Liver (tissue), 9 donors: ENCODE results near the gene GATD1. TPM values are rescaled to one million over a fixed set of nuclear protein-coding genes. Genes with fewer than 3 reads are reported as not detected.

ENCODE experiments used
- DNase-seq: peaks from one replicate; pipeline ENCODE4 v3.0.0-alpha.2; 2017; ENCODE audit warnings: low spot score
- H3K27ac ChIP-seq, 2 donors: one replicate each; pipeline ENCODE4 v1.7.0; 2013; ENCODE audit warnings: inconsistent platforms in 2 of 2, low read length in 2 of 2, control low read depth in 1 of 2, low read depth in 1 of 2, mild to moderate bottlenecking in 1 of 2
- H3K27me3 ChIP-seq, 4 donors: one replicate each; pipeline versions ENCODE4 v1.6.1 to v1.7.0; 2013; ENCODE audit warnings: low read length in 3 of 4, inconsistent platforms in 1 of 4, mild to moderate bottlenecking in 1 of 4, moderate library complexity in 1 of 4; ENCODE audit not compliant: control insufficient read depth in 4 of 4, insufficient read depth in 4 of 4
- H3K36me3 ChIP-seq, 4 donors: one replicate each; pipeline versions ENCODE4 v1.6.1 to v1.7.0; 2013; ENCODE audit warnings: low read length in 3 of 4, mild to moderate bottlenecking in 3 of 4, low read depth in 1 of 4, moderate library complexity in 1 of 4; ENCODE audit not compliant: control insufficient read depth in 4 of 4, insufficient read depth in 3 of 4
- H3K4me1 ChIP-seq, 4 donors: one replicate each; pipeline versions ENCODE4 v1.6.1 to v1.7.0; 2013; ENCODE audit warnings: low read length in 3 of 4, mild to moderate bottlenecking in 3 of 4, moderate library complexity in 1 of 4; ENCODE audit not compliant: control insufficient read depth in 4 of 4, insufficient read depth in 4 of 4
- H3K4me3 ChIP-seq, 3 donors: one replicate each; pipeline versions ENCODE4 v1.6.1 to v1.7.0; 2013; ENCODE audit warnings: low read length in 3 of 3, control low read depth in 1 of 3, low read depth in 1 of 3, mild to moderate bottlenecking in 1 of 3
- H3K9ac ChIP-seq, 2 donors: one replicate each; pipeline ENCODE4 v1.7.0; 2013; ENCODE audit warnings: low read length in 2 of 2, mild to moderate bottlenecking in 2 of 2, moderate library complexity in 2 of 2, control low read depth in 1 of 2, low read depth in 1 of 2
- H3K9me3 ChIP-seq, 4 donors: one replicate each; pipeline versions ENCODE4 v1.6.1 to v1.7.0; 2013; ENCODE audit warnings: low read length in 3 of 4; ENCODE audit not compliant: control insufficient read depth in 4 of 4
- EGR1 ChIP-seq, 2 donors: IDR thresholded peaks; 2 replicates each; pipeline ENCODE4 v1.6.1; 2016 to 2018; ENCODE audit warnings: antibody characterized with exemption in 2 of 2, low read depth in 2 of 2
- FOXA1 ChIP-seq: IDR thresholded peaks from 2 replicates; pipeline ENCODE4 v1.6.1; 2016; ENCODE audit warnings: antibody characterized with exemption
- FOXA2 ChIP-seq: IDR thresholded peaks from 2 replicates; pipeline ENCODE4 v1.6.1; 2016; ENCODE audit warnings: antibody characterized with exemption
- GABPA ChIP-seq, 2 donors: IDR thresholded peaks in 1 of 2; conservative IDR thresholded peaks in 1 of 2; 2 replicates each; pipeline ENCODE4 v1.6.1; 2016; ENCODE audit warnings: antibody characterized with exemption in 2 of 2, mild to moderate bottlenecking in 1 of 2, moderate library complexity in 1 of 2
- HNF4A ChIP-seq, 2 donors: conservative IDR thresholded peaks; 2 replicates each; pipeline ENCODE4 v1.6.1; 2016; ENCODE audit warnings: antibody characterized with exemption in 2 of 2, mild to moderate bottlenecking in 2 of 2
- HNF4G ChIP-seq: IDR thresholded peaks from 2 replicates; pipeline ENCODE4 v1.6.1; 2016; ENCODE audit warnings: antibody characterized with exemption
- JUND ChIP-seq, 2 donors: IDR thresholded peaks; 2 replicates each; pipeline ENCODE4 v1.6.1; 2016; ENCODE audit warnings: antibody characterized with exemption in 2 of 2
- NR2F2 ChIP-seq: IDR thresholded peaks from 2 replicates; pipeline ENCODE4 v1.6.1; 2016; ENCODE audit warnings: antibody characterized with exemption
- RAD21 ChIP-seq, 2 donors: IDR thresholded peaks; 2 replicates each; pipeline ENCODE4 v1.6.1; 2016; ENCODE audit warnings: antibody characterized with exemption in 2 of 2, mild to moderate bottlenecking in 2 of 2
- RXRA ChIP-seq, 2 donors: IDR thresholded peaks; 2 replicates each; pipeline ENCODE4 v1.6.1; 2017 to 2018; ENCODE audit warnings: antibody characterized with exemption in 2 of 2, mild to moderate bottlenecking in 1 of 2
- SP1 ChIP-seq: IDR thresholded peaks from 2 replicates; pipeline ENCODE4 v1.6.1; 2018; ENCODE audit warnings: antibody characterized with exemption, mild to moderate bottlenecking
- TAF1 ChIP-seq: conservative IDR thresholded peaks from 2 replicates; pipeline ENCODE4 v1.6.1; 2016; ENCODE audit warnings: antibody characterized with exemption, mild to moderate bottlenecking
- YY1 ChIP-seq: IDR thresholded peaks from 2 replicates; pipeline ENCODE4 v1.6.1; 2016; ENCODE audit warnings: antibody characterized with exemption, mild to moderate bottlenecking
- WGBS: extraction: QIAGEN DNeasy Blood & Tissue Kit; methylation state at CpG from one replicate; pipeline ENCODE4 v1.1.7; 2013; 5-methylcytosine and 5-hydroxymethylcytosine counted together
- polyA plus RNA-seq, 2 donors: library from polyadenylated mRNA; stranded (reverse) in 1 of 2; unstranded in 1 of 2; fragments of 200-250 nt in 1 of 2; fragments of >200 nt in 1 of 2; fragmentation: Nextera tagmentation in 1 of 2; extraction: Ambion mirVana in 1 of 2; gene quantifications; one replicate each; pipeline versions ENCODE4 v1.2.1 to v1.2.3, GENCODE V29; 2013 to 2015
- total RNA-seq, 2 donors: library from RNA; depleted of rRNA; stranded (reverse); fragments of >200 nt; gene quantifications; one replicate each; pipeline ENCODE4 v1.2.3, GENCODE V29; 2014
- TF ChIP-seq, protein P1 (sequence below): IDR thresholded peaks from 2 replicates; pipeline ENCODE4 v1.6.1; 2016; ENCODE audit warnings: antibody characterized with exemption
- TF ChIP-seq, protein P2 (sequence below): IDR thresholded peaks from 2 replicates; pipeline ENCODE4 v1.6.1; 2016; ENCODE audit warnings: antibody characterized with exemption, mild to moderate bottlenecking
- TF ChIP-seq, protein P3 (sequence below): IDR thresholded peaks from 2 replicates; pipeline ENCODE4 v1.6.1; 2016; ENCODE audit warnings: antibody characterized with exemption
- TF ChIP-seq, protein P4 (sequence below): IDR thresholded peaks from 2 replicates; pipeline ENCODE4 v1.6.1; 2016; ENCODE audit warnings: antibody characterized with exemption
- donor health status: healthy.
- donor health status: healthy.
- donor health status: healthy.
- donor health status: healthy.
- donor health status: healthy.

Gene GATD1
- total and polyA plus RNA-seq, 4 donors = 22.7 to 37.2 (median 24.6) TPM

GRCh38 chr11:816433-816779 lies 39.1 kb upstream of the GATD1 start:
- peaks cover 4 to 27% (median 18%) of the 10 kb centered on the region in 4 donors for H3K4me1 ChIP-seq
- TF ChIP-seq TAF1 (no peak), RAD21 (IDR thresholded peaks at IDR 0.05) (no peak), SP1 (no peak), EGR1 (IDR thresholded peaks at IDR 0.05; ENCODE audit: low read depth in 2 of 2) (no peak), JUND (IDR thresholded peaks at IDR 0.05) (no peak), FOXA2 (no peak), HNF4A (conservative IDR thresholded peaks at IDR 0.05) (no peak)
- TF ChIP-seq, protein P1, sequence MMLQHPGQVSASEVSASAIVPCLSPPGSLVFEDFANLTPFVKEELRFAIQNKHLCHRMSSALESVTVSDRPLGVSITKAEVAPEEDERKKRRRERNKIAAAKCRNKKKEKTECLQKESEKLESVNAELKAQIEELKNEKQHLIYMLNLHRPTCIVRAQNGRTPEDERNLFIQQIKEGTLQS = no peak
- no peak overlapping the region for H3K4me3 ChIP-seq
- 84% methylated on average over 11 of the region's 11 CpGs for WGBS
- no peak for DNase-seq
- no peaks in the 10 kb centered on the region for H3K9me3 ChIP-seq
- H3K27me3 ChIP-seq = no peaks in the 10 kb centered on the region
- H3K9ac ChIP-seq = no peak overlapping the region
- H3K27ac ChIP-seq = no peak overlapping the region
- H3K36me3 ChIP-seq = peaks cover 3 to 23% (median 18%) of the 10 kb centered on the region in 4 donors

DNA sequence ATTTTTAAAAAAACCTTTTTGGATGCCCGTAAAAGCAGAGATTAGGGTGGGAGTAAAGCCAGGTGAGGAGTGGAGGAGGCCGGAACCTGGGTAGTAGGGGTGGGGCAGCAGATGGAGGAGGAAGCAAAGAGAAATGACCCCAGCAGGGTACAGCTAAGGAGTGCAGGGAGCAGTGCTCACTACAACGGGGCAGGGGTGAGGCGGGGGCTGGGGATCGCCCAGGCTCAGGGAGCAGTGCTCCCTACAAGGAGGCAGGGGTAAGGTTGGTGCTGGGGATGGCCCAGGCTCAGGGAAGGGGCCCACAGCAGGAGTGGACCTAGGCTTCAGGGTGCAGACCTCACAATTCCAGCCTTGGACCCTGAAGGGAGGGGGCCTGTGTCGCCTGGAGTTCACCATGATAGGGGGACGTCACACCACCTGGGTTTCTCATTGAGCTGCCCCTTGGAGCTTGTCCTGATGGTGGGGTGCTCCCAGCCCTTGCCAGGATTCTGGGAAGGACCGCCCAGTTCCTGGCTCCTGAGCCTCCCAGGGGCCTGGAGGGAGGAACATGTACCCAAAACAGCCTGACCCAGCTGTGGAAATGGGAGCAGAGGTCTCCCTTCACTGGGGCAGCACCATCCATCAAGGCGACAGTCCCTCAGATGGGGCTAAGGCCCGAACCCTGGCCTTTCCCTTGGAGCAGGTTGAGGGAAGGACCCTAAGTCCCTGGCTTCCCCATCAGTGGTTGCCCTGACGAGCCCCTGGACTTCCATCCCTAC lies 38.6 kb upstream of the GATD1 start:
- H3K36me3 ChIP-seq = peaks cover 5 to 23% (median 19%) of the 10 kb centered on the region in 4 donors
- 91% methylated on average over 11 of the region's 11 CpGs for WGBS
- H3K9ac ChIP-seq = no peak overlapping the region
- no peak overlapping the region for H3K4me3 ChIP-seq
- H3K4me1 ChIP-seq = peaks cover 4 to 27% (median 19%) of the 10 kb centered on the region in 4 donors
- TF ChIP-seq RXRA (IDR thresholded peaks at IDR 0.05) (no peak), TAF1 (no peak), FOXA1 (no peak), EGR1 (IDR thresholded peaks at IDR 0.05; ENCODE audit: low read depth in 2 of 2) (no peak), GABPA (IDR thresholded peaks at IDR 0.05 in 1 of 2, conservative IDR thresholded peaks at IDR 0.05 in 1 of 2) (no peak), JUND (IDR thresholded peaks at IDR 0.05) (no peak), HNF4G (no peak), SP1 (no peak), RAD21 (IDR thresholded peaks at IDR 0.05) (no peak), YY1 (no peak), HNF4A (conservative IDR thresholded peaks at IDR 0.05) (no peak), NR2F2 (no peak)
- TF ChIP-seq, protein P1 = no peak
- TF ChIP-seq, protein P2, sequence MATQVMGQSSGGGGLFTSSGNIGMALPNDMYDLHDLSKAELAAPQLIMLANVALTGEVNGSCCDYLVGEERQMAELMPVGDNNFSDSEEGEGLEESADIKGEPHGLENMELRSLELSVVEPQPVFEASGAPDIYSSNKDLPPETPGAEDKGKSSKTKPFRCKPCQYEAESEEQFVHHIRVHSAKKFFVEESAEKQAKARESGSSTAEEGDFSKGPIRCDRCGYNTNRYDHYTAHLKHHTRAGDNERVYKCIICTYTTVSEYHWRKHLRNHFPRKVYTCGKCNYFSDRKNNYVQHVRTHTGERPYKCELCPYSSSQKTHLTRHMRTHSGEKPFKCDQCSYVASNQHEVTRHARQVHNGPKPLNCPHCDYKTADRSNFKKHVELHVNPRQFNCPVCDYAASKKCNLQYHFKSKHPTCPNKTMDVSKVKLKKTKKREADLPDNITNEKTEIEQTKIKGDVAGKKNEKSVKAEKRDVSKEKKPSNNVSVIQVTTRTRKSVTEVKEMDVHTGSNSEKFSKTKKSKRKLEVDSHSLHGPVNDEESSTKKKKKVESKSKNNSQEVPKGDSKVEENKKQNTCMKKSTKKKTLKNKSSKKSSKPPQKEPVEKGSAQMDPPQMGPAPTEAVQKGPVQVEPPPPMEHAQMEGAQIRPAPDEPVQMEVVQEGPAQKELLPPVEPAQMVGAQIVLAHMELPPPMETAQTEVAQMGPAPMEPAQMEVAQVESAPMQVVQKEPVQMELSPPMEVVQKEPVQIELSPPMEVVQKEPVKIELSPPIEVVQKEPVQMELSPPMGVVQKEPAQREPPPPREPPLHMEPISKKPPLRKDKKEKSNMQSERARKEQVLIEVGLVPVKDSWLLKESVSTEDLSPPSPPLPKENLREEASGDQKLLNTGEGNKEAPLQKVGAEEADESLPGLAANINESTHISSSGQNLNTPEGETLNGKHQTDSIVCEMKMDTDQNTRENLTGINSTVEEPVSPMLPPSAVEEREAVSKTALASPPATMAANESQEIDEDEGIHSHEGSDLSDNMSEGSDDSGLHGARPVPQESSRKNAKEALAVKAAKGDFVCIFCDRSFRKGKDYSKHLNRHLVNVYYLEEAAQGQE = no peak
- TF ChIP-seq, protein P3, sequence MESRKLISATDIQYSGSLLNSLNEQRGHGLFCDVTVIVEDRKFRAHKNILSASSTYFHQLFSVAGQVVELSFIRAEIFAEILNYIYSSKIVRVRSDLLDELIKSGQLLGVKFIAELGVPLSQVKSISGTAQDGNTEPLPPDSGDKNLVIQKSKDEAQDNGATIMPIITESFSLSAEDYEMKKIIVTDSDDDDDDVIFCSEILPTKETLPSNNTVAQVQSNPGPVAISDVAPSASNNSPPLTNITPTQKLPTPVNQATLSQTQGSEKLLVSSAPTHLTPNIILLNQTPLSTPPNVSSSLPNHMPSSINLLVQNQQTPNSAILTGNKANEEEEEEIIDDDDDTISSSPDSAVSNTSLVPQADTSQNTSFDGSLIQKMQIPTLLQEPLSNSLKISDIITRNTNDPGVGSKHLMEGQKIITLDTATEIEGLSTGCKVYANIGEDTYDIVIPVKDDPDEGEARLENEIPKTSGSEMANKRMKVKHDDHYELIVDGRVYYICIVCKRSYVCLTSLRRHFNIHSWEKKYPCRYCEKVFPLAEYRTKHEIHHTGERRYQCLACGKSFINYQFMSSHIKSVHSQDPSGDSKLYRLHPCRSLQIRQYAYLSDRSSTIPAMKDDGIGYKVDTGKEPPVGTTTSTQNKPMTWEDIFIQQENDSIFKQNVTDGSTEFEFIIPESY = no peak
- TF ChIP-seq, protein P4, sequence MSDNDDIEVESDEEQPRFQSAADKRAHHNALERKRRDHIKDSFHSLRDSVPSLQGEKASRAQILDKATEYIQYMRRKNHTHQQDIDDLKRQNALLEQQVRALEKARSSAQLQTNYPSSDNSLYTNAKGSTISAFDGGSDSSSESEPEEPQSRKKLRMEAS = no peak
- no peaks in the 10 kb centered on the region for H3K9me3 ChIP-seq
- H3K27me3 ChIP-seq = no peaks in the 10 kb centered on the region
- H3K27ac ChIP-seq = no peak overlapping the region
- no peak for DNase-seq
